ENCODE results near the gene COL9A3.
"Not testable (repeated sequence)": the region's sequence is repeated elsewhere in the genome, so short reads cannot be mapped to it uniquely, and the experiment has no call there.

The COL9A3 gene

DNA sequence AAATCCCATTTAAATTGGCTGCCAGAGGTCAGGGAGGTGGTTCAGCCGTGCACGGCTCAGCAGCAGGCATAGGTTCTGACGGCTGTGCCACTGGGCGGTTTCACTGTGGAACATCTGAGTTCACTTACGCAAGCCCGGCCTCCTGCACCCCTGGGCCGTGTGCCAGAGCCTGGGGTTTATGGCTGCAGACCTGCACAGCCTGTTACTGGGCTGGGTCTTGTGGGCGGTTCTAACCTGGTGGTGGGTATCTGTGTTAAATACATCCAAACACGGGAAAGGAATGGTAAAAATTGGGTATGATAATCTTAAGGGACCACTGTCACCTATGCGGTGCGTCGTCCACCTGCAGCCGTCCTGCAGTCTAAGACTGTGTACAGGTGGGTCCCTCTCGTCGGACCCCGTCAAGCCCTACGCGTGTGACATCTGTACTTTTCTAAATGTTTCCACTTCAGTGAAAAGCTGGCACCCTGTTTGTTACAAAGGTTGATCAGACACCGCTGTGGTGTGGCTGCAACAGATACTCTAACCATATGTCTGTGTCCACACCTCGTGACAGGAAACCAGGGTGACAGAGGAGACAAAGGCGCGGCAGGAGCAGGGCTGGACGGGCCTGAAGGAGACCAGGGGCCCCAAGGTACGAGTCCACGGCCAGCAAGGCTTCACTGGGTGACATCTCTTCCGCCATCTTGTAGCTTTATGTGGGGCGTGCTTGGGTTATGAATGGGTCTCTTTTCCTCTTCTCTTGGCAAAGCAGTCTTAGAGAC lies 21.5 kb downstream of the COL9A3 start:
- DNase-seq, result no peak

DNA sequence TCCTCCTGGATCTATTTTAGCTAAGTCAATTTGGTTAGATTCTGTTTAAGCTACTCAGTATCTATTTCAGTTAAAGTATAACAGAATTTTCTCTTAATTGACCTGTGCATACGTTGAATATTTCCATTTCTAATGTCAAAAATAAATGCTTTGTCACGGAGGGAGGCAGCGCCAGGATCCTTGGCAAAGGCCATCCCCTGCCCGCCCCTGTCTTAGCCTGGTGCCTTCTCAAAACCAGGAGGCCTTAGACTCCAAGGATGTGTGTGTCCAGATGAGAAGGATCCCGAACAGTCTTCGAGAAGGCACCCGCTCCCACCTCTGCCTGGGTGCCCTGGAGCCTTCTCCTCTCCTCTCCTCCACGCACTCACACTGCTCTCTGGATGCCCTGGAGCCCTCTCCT lies 22.4 kb downstream of the COL9A3 start:
- no peak for DNase-seq

DNA sequence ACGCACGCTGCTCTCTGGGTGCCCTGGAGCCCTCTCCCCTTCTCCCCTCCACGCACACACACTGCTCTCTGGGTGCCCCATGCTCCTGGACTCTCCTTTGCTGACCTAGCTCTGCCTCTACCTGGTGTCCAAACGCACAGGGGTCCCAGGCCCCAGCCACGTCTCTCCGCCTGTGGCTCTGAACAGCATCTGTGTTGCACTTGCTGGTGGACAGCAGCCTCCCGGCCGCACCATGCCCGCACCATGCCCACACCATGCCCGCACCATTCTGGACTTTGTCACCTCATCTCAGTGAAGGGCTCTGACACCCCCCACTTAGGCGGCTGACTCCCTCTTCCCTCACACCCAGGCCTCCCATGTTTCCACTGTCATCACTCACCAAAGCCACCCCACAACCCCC lies 23.0 kb downstream of the COL9A3 start:
- DNase-seq, result no peak

DNA sequence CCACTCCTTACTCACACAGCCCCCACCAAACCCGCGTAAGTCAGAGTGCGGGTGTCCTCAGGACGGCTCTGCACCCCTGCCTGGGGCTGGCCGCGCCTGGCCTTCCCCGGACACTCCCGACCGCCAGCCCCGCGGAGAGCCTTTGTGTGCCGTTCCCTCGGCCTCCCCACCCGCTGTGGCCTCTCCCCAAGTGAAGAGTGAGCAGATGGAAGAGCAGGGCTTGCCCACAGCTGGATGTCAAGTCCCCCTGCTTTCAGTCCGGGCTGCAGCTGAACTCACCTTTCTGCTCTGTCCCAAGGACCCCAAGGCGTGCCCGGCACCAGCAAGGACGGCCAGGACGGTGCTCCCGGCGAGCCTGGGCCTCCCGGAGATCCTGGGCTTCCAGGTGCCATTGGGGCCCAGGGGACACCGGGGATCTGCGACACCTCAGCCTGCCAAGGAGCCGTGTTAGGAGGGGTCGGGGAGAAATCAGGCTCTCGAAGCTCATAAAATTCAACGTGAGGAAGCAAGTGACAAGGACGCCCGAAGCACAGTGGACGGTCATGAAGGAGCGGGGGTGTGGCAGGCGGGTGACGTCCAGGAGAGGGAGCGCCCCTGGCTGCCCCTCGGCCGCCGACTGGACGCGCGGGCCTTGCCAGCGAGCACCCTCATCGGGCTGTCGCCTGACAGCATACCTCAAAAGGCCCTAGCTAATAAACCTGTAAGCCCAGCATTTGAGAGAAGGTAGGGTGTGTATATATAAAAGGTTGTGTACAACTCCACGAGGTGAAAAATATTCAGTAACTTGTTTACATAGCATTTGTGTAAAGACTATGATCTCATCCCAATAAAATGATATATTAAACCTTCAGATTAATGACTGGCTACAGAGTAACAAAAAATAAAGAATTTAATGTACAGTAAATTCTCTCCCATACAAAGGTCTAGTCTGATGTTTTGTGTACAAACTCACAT lies 23.7 kb downstream of the COL9A3 start:
- DNase-seq, result no peak

DNA sequence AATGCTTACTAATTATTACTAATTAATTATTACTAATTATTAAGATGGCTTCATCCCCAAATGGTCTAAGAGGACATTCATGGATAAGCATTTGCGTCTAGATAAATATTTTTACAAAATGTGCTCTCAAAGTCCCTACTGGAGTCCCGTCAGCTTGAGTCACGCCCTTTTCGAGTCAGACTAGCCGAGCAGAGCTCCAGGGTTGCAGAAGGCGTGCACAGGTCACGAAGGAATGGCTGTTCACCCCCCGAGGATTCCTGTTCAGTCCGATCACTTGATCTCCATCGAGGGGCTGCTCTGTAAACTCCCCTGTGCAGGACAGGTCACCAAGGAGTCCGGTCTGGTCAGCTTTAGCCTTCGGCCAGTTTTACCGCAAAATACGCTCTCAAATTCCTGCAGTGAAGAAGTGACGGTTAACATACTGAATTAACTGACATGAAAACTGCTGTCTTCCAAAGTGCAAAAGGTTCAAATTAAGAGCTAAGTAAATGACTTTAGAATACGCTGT lies 24.9 kb downstream of the COL9A3 start:
- DNase-seq, result no peak

DNA sequence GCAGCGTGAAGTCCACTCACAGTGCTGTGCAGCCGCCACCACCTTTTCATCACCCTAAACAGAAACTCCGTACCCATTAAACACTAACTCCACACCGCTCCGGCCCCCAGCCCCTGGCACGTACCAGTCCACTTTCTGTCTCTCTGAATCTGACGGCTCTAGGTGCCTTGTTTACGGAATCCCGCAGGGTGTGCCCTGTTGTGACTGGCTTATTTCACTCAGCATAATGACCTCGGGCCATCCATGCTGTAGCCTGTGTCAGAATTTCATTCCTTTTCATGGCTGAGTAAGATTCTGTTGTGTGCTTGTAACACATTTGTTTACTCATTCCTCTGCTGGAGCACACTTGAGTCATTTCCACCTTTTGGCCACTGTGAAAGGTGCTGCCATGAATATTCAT lies 26.8 kb downstream of the COL9A3 start:
- no peak for DNase-seq

DNA sequence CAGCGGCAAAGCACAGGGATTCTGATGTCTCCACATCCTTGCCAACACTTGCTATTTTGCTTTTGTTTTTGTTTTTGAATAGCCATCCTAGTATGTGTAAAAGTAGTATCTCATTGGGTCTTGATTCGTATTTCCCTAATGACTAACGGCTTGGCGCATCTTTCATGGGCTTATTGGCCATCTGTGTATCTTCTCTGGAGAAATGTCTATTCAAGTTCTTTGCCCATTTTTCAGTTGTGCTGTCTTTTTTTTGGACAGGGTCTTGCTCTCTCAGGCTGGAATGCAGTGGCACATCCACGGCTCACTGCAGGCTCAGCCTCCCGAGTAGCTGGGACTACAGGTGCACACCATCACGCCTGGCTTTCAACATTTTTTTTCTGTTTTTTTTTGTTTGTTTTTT lies 27.3 kb downstream of the COL9A3 start:
- no peak for DNase-seq

DNA sequence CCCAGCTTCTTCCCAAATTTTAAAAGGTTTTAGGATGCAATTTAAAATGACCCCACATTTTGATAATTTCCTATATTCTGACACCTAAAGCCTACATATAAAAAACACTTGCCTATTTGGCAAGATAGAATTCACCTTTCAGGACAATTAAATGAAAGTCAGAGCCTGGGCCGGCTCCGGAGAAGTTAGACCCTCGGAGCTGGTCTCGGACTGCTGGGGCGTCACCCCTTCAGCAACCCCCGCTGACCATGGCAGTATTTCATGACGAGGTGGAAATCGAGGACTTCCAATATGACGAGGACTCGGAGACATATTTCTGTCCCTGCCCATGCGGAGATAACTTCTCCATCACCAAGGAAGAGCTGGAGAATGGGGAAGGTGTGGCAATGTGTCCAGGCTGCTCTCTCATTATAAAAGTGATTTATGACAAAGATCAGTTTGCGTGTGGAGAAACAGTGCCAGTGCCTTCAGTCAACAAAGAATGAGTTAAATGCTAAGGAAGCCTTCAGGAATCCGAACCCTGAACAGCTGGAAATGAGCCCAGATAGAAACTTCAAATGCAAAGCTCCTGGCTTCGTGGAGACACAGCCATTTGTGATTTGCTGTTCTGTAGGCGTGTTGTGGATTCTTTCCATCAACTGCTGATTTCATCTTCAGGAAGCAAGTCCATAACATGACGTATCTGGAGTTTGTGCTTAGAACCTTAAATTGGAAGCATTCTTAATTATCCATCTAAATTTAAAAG lies 28.7 kb downstream of the COL9A3 start:
- DNase-seq, result peak; percentile 48

DNA sequence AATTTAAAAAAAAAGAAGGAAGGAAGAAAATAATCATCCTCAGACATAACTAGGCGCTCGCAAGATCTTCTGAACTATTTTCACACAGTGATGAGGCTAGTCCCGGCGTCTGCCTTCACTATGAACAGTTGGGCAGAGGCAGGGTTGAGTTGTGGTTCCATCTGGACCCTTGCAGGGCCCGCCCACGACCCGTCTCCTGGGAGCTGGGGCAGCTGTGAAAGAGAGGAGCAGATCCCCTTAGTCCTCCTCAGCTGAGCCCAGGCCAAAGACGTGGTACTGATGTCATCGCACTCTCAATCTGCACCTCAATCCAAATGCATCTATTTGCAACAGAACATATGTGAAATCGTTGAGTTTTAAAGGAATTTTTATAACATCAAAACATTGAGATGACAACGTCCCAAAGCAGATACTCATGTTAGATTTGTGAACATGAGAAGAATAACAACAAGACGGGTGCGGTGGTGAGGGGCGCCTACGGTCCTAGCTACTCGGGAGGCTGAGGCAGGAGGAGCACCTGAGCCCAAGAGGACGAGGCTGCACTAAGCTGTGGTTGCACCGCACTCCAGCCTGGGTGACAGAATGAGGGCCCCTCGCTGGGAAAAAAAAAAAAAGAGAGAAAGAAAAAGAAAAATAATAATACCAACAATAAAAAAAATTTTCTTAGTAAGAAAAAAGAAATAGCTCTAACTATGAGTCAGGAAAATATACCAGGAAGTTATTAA lies 29.5 kb downstream of the COL9A3 start:
- no peak for DNase-seq

DNA sequence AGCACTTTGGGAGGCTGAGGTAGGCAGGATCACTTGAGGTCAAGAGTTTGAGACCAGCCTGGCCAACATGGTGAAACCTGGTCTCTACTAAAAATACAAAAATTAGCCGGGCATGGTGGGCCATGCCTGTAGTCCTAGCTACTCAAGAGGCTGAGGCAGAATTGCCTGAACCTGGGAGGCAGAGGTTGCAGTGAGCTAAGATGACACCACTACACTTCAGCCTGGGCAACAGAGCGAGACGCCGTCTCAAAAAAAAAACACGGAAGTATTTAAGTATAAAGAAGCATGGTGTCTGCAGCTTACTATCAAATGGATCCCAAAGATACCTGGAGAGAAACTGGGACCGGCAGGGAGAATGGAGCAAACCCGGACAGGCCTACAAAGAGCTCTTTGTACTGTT lies 32.1 kb downstream of the COL9A3 start:
- DNase-seq, result not testable (repeated sequence)

DNA sequence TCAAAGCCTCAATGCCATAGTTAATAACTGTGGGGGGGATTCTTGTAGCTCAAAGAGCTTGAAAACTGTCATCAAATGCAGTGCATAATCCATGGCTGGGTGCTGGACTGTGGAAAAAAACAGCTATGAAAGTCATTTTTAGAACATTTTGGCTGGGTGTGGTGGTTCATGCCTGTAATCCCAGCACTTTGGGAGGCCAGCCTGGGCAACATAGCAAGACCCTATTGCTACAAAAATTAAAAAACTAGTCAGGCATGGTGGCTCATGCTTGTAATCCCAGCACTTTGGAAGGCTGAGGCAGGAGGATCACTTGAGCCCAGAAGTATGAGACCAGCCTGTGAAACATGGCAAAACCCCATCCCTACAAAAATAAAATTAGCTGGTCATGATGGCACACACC lies 32.6 kb downstream of the COL9A3 start:
- DNase-seq, result no peak

DNA sequence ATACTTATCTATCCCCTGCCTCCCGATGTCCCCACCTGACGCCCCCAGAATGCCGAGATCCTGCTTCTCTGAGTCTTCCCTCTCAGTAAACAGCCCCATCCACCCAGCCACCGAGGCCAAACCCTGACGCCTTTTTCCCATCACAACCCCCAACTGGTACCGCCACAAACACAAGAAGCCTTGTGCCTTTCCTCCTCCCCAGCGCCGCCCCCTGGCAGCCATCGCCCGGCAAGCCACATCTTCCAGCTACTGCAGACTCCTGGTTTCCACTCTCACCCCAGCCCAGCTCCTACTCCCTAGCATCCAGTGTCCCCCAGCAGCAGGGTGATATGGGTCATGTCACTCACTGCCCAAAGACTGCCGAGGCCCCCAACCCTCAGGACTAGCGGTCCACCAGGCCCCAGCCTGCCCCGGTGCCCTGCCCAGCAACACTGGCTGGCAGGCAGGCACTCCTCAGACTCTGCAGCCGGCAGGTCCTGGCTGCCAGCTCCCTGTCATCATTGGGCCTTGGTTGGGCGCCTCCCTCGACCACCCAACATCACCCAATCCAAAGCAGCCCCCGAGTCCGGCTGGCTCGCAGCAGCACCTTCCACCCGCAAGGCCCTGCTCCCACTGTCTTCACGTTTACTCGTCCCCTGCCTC lies 33.6 kb downstream of the COL9A3 start:
- no peak for DNase-seq

DNA sequence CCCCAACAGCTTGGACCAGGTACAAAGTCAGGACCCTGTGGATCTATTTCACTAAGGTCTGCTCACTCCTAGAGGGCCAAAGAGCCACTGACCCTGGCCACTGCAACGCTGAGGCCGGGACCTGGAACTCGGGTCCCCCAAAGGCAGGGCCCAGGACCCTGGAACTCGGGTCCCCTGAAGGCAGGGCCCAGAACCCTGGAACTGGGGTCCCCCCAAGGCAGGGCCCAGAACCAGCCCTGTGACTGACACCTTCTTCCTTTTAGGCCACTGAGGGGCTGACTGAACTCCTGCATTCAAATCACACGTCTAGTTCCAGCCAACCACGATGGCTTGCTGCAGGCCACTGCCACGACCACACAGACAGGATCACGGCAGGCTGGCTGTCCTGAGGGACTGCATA lies 35.3 kb downstream of the COL9A3 start:
- DNase-seq, result no peak

DNA sequence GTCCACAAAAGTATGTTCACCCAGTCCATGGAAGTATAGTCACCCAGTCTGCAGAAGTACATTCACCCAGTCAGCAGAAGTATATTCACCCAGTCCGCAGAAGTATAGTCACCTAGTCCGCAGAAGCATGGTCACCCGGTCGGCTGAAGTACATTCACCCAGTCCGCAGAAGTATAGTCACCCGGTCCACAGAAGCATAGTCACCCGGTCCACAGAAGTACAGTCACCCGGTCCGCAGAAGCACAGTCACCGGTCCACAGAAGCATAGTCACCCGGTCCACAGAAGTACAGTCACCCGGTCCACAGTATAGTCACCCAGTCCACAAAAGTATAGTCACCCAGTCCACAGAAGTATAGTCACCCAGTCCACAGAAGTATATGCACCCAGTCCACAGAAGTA lies 36.0 kb downstream of the COL9A3 start:
- no peak for DNase-seq

DNA sequence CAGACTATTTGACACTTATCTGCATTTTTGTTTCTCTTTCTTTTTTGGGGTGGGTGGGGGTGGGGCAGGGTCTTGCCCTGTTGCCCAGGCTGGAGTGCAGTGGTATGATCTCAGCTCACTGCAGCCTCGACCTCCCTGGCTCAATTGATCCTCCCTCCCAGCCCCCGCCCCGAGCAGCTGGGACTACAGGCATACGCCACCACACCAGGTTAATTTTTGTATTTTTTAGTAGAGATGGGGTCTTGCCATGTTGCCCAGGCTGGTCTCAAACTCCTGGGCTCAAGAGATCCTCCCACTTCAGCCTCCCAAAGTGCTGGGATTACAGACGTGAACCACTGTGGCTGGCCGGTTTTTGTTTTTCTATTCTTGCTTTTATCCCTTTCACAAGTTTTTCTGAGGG lies 36.5 kb downstream of the COL9A3 start:
- not testable (repeated sequence) for DNase-seq

DNA sequence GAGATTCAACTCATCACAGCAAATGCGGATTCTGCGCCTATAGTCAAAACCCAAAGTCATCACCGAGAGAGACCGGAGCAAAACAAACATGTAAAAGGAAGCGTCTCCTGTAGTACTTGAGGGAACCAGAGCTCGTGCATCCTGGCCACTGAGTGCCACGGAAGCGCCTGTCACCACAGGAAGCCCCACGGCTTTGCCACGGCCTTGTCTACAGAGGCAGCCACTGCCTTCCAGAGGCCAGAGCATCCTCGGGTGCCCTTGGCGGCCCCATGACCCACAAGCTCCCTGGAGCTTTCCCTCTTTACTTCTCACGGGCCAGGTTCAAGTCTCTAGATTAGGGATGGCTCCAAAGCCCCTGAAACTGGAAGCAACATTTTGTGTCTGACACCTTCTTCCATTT lies 37.3 kb downstream of the COL9A3 start:
- DNase-seq, result no peak

DNA sequence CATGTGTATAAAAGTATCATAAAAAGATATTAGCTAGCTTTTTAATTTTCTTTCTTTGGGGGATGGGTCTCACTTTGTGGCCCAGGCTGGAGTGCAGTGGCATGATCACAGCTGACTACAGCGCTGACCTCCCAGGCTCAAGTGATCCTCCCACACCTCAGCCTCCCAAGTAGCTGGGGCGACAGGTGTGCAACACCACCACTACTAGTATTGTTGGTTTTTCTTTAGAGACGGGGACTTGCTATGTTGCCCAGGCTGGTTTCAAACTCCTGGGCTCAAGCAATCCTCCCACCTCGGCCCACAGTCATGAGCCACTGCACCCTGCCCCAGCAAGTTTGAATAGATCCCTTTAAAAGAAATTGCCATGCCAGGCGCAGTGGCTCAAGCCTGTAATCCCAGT lies 38.3 kb downstream of the COL9A3 start:
- DNase-seq, result no peak

DNA sequence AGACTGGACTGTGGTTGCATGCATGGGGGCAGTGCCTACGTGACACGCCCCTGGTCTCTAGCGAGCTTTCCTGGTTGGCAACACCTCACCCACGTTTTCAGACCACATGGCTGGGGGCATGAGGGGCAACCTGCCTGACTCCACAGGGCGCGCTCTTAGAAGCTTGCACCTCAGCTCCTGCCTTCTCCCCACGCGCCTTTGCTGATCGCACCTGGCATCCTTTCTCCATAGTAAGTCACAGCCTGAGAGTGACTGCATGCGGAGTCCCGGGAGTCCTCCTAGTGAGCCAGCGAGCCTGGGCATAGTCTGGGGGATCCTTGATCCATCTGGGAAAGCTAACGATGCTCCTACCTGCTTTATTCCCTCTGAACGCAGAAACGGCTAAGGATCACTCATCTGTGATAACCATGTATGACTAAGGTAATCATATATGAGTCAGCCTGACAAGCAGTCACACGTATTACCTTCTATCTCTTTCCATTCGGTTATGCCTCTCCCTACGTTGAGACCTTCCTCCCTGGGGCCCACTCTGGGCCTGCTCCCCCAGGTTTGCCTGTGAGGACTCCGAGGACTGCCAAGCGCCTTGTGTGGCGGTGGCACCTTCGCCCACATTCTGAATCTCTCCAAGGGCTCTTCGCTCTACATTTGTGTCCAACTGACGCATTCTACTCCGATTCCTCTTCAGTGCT lies 40.2 kb downstream of the COL9A3 start:
- DNase-seq, result no peak

DNA sequence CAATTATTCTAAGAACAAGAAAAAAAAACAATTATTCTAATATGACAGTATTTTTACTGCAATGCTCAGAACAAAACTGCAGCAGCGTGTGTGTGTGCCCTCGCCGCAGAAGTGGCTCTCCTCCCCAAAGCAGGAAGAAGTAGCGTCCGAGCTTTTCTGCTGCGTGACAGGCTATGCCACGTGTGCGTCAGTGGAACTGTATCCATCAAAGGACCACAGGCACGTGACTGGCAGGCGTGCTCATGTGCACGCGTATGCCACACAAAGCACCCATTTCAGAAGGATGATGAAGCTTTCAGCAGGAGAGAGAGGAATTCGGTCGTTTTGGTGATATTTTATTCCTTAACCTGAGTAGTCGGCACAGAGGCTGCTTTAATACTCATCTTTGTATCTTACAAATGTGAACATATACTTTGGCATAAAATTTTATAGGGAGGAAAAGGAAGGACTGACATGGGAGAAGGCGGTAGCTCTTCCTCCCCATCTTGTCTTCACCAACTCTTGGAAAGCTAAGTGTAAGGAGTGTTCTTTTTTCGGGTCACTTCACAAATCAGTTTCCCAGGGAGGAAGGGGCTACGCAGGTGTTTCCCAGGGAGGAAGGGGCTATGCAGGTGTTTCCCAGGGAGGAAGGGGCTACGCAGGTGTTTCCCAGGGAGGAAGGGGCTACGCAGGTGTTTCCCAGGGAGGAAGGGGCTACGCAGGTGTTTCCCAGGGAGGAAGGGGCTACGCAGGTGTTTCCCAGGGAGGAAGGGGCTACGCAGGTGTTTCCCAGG lies 41.4 kb downstream of the COL9A3 start:
- no peak for DNase-seq

DNA sequence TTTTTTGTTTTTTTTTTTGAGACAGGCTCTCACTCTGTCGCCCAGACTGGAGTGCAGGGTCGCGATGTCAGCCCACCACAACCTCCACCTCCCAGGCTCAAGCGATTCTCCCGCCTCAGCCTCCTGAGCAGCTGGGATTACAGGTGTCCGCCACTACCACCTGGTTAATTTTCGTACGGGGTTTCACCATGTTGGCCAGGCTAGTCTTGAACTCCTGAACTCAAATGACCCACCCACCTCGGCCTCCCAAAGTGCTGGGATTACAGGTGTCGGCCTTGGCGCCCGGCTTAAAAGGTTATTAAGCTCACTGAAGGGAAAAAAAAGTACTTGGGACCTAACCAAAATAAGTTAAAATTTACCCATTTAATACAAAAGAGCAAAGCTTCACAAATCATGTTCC lies 42.9 kb downstream of the COL9A3 start:
- no peak for DNase-seq

All from fibroblast of skin of scalp (primary cell).